SH-SY5Y (cell line): Measurements from ENCODE around the gene IFI6.

Experiments
- GATA2 ChIP-seq: IDR thresholded peaks from 2 replicates; pipeline ENCODE4 v1.6.1; 2011; ENCODE audit warnings: mild to moderate bottlenecking, low read depth, low read length
- GATA3 ChIP-seq: IDR thresholded peaks from 2 replicates; pipeline ENCODE4 v1.6.1; 2011; ENCODE audit warnings: low read depth, mild to moderate bottlenecking, low read length, moderate library complexity

- no peak for TF ChIP-seq GATA2
- no peak for TF ChIP-seq GATA3
Measured at GRCh38 chr1:27616441-27616840, 55.6 kb downstream of the IFI6 start.
